GM18502 (cell line): ENCODE data around the gene SEPTIN7.
"Not testable (repeated sequence)": the region's sequence is repeated elsewhere in the genome, so short reads cannot be mapped to it uniquely, and the experiment has no call there.

Source experiments
- ATAC-seq: cut with Tn5 transposase; IDR thresholded peaks from one replicate; pipeline ENCODE4 v1.9.1; 2021; ENCODE audit warnings: mild to moderate bottlenecking; ENCODE audit not compliant: unreplicated experiment, poor library complexity

The SEPTIN7 gene

DNA sequence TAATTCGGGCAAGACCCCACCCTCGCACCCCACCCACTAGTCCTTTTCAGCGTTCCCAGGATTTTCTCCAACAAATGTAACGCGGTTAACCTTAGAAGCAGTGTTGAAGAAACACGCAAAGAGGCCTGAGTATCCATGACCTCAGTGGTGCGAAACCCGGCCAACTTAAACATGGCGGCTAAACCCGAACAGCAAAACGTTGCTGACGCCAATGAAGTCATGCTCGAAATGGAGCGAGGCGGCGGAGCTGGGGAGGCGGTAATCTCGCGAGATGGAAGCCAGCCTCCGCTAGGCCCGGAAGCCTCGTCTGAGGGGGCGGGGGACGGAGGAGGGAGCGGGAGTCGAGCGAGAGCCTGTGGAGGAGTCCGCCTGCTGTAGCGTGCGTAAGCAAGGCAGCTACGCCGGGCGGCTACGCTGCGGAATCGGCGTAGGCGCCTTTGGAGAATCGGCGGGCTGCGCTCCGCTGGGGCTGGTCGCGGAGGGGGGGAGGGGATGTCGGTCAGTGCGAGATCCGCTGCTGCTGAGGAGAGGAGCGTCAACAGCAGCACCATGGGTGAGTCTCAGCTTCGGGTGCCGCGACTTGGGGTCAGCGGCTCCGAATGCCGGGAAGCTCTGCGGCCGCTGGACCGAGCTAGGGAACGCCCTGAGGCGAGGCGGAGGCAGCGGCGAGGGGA, at the start of gene SEPTIN7:
SEPTIN7 (plus strand) TSS at position 340 of the 674 bp plus-strand sequence; CDS start at position 493, 153 bp downstream.
- ATAC-seq = peak; percentile 85

DNA sequence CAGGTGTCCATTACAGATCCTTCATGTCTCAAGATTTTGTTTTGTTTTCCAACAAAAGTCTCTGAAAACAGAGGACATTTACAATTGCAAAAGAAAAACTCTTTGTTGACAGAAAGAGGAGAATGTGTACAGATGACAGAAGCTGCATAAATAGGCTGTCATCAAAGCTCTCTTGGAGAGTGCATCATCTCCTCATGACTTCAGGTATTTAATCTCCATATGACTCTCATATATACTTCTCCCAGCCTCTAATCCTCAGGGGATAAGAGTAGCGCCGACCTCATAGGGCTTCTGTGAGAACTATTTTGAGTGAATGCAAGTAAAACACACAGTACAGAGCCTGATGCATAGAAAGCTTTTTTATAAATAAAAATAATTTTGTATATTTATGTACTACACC, 48.1 kb upstream of the SEPTIN7 start:
- ATAC-seq = no peak

DNA sequence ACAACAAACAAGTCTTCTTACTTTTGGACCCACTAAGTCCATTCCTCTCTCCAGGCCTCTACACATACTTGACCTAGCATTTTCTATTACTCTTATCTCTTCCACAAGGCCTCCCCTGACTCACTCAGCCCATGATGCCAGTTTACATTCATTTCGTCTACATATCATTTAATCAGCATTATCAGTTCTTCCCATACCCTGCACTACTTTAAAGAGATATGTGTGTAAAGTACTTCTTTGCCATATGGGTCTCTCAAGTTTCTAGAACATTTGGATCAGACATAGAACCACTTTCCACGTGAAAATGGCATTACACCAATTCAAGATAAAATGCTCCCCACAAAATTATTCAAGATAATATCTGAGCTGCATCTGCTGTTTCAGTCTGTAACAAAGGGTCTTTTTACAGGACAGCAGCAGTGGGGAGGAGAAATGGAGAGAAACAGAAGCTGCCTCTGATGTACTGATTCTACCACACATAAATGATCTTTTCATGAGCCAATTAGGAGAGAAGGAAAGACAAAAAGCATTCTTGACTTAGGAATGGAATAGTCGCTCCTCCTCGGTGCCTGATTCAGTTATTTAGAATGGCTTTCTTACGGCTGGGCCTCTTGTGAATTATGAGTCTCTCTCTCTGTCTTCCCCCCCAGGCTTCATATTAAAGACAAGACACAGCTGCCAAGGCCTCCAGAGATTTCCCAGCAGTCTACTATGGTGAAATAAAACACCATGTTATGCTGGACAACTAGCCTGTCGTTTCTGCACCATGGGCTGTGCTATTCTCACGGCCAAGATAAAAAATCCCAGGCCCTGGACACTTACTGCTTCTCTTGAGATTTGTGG, 46.9 kb upstream of the SEPTIN7 start:
- no peak for ATAC-seq

GRCh38 chr7:35754741-35755140, 46.1 kb upstream of the SEPTIN7 start:
- no peak for ATAC-seq

GRCh38 chr7:35755711-35756110, 45.1 kb upstream of the SEPTIN7 start:
- no peak for ATAC-seq

GRCh38 chr7:35756453-35756852, 44.4 kb upstream of the SEPTIN7 start:
- ATAC-seq = not testable (repeated sequence)

- ATAC-seq = no peak
Measured at GRCh38 chr7:35757574-35757973, 43.3 kb upstream of the SEPTIN7 start.

- no peak for ATAC-seq
Measured at GRCh38 chr7:35758421-35758820, 42.4 kb upstream of the SEPTIN7 start.

GRCh38 chr7:35760143-35760745, 40.6 kb upstream of the SEPTIN7 start:
- no peak for ATAC-seq

- no peak for ATAC-seq
Measured at GRCh38 chr7:35761871-35762677, 38.8 kb upstream of the SEPTIN7 start.

DNA sequence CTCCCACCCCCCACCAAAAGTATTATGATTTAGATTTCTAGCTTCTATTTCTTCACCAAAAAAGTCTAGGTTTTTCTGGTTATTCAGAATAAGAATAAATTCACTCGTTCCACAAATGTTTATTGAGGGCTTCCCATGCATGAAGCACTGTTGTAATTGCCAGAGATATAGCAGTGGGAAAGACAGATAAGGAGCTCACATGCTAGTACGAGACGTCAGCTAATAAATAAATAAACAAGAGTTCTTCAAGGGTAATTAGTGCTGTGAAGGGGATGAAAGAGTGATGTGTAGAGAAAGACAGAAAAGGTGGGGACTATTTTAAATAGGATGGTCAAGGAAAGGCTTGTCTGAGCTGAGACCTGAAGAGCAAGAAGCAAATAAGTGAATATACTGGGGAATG, 38.1 kb upstream of the SEPTIN7 start:
- no peak for ATAC-seq

- no peak for ATAC-seq
Measured at GRCh38 chr7:35768346-35768745, 32.5 kb upstream of the SEPTIN7 start.

DNA sequence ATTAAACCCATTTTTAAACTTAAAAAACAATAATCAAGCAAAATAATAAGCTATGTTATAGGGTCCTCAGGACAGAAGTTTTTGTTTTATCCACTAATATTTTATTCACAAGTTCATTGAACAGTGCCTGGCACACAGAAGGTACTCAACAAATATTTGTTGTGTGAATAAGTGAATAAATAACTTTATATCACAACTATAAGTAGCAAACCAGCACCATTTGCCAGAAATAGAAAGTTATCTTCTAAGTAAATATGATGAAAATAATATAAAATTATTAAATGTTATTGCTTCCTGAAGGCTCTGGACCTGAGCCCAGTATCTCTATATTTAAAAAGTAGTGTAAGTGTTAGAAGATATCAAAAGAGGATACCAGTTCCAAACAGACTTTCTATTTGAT, 29.1 kb upstream of the SEPTIN7 start:
- no peak for ATAC-seq

- no peak for ATAC-seq
Measured at GRCh38 chr7:35773994-35774393, 26.9 kb upstream of the SEPTIN7 start.

- no peak for ATAC-seq
Measured at GRCh38 chr7:35776686-35777085, 24.2 kb upstream of the SEPTIN7 start.

GRCh38 chr7:35777121-35777520, 23.7 kb upstream of the SEPTIN7 start:
- no peak for ATAC-seq

DNA sequence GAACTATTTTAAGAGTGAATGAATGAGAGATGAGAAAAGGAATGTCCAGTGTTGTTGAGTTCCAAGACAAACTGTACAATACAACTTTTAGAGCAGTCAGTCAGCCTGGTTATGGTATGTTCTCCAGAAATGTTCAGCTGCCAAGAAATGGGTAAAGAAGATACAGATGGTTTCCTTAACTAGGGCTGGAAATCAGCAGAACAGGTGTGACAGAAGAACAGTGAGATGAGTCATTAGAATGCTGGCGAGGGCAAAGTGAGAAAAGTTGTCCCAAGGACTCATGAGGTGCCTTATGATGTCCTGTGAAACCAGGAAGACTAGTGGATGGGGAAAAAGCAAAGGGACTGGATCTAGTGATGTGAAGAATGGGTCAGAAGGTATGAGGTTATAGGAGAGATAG, 20.8 kb upstream of the SEPTIN7 start:
- no peak for ATAC-seq

DNA sequence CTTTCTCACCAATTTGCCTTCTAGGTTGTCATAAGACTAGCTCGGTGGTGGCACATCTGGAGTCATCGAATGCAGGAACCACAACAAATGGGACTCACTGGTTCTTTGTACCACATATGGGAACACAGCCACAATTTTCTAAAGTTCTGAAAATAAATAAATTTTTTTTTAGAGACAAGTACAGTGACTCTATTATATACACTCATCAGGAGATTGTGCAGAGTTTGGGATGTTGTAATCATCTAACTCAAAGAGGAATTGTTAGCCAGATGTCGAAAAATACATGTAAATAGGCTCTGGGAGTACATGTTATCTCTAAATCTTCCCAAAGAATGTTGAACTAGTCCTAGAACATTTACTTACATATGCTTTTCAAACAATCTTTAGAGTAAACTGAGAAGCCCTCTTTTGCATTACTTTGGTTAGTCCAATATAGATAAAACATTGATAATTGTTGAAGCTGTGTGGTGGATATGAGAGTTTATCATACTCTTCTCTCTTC, 19.6 kb upstream of the SEPTIN7 start:
- ATAC-seq = no peak

DNA sequence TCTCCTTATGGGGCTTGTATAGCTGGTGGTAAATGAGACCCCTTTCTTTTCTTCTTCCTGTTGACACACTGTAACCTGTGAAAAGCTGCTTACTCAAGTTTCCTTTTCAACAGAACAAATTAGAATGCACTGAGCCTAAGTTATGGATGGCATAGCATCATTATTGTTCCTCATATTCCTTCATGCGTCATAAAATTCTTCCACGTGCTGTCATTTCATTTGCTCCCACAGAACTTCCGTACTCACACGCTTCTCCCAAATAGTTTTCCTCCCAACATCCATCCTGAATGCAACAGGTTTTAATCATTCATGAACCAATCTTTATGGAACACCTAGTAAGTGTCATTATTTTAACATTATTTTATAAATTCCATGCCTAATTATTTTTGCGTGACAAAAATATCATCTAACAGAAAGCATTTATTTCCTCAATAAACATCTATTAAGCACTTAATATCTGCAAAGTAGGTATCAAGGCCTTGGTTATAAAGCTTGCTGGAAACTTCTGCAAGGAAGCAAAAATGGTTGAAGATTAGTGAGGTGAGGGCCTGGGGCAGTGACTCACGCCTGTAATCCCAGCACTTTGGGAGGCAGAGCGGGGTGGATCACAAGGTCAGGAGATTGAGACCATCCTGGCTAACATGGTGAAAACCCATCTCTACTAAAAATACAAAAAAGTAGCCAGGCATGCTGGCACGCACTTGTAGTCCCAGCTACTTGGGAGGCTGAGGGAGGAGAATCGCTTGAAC, 18.9 kb upstream of the SEPTIN7 start:
- ATAC-seq = no peak

DNA sequence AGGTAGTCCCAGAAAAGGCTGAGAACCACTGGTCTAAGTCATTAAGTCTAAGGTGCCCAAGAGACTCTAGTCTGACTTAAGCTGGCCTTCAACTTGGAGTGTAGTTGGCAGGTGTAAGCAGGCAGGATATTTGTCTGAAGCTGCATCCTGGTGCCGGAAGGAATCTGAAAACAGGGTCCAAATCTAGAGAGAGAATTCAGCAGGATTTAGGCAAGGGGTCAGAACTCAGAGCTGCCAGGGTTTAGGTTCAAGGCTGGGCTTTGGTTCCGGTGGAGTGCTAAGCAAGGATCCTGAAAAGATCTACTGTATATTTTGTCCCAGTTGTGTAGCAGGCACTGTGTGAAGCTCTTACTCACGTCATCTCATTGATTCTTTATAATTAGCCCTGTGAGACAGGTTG, 16.5 kb upstream of the SEPTIN7 start:
- no peak for ATAC-seq
